ENCODE data around the gene ERC2.

The ERC2 gene

DNA sequence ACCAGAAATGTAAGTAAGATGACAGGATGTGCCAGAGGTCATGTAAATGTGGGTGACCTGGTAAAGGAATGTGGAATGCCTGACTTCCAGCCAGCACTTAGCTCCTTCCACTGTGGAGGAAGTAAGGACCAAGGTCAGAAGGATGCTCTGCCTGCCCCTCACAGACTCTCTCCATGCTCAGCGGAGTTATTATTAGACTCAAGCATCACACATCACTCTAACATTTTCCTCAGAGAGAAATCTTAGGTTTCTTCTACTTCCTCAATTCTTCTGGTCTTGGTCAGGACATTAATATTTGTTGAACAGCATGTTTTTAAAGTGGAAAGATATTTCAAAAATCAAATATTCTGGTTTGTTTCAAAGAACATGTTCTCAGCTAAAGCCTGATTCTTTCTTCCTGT lies 749.7 kb downstream of the ERC2 start:
- no peaks in the 10 kb centered on the region for H3K27me3 ChIP-seq
- TF ChIP-seq, protein P1, sequence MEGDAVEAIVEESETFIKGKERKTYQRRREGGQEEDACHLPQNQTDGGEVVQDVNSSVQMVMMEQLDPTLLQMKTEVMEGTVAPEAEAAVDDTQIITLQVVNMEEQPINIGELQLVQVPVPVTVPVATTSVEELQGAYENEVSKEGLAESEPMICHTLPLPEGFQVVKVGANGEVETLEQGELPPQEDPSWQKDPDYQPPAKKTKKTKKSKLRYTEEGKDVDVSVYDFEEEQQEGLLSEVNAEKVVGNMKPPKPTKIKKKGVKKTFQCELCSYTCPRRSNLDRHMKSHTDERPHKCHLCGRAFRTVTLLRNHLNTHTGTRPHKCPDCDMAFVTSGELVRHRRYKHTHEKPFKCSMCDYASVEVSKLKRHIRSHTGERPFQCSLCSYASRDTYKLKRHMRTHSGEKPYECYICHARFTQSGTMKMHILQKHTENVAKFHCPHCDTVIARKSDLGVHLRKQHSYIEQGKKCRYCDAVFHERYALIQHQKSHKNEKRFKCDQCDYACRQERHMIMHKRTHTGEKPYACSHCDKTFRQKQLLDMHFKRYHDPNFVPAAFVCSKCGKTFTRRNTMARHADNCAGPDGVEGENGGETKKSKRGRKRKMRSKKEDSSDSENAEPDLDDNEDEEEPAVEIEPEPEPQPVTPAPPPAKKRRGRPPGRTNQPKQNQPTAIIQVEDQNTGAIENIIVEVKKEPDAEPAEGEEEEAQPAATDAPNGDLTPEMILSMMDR (IDR thresholded peaks at IDR 0.05; ENCODE audit: low read depth, low read length): no peak
- DNase-seq: no peak

DNA sequence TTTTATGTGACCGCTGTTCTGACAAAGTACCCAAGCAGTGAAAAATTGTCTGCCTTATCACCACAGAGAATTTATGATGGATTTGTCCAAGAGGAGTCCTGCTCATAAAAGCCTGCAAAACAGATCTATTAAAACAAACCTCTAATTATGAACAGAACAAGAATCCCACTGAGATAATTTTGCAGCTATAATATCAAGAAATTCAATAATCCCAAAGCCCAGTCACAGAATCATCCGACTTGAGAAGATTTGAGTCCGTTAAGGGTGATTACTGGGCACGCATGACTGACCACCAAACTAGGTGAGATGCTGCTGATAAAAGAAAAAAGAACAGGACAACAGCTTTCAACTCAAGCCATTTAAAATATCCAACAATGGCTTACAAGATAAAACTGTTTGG lies 750.2 kb downstream of the ERC2 start:
- TF ChIP-seq, protein P1 (IDR thresholded peaks at IDR 0.05; ENCODE audit: low read depth, low read length): no peak
- no peak for DNase-seq
- Histone ChIP-seq H3K36me3 (no peaks in the 10 kb centered on the region), H3K4me3 (ENCODE audit: low read depth, low read length) (no peak overlapping the region), H3K9me3 (no peaks in the 10 kb centered on the region), H3K27me3 (no peaks in the 10 kb centered on the region), H3K4me1 (no peaks in the 10 kb centered on the region)

More for the DNA sequence above, 749.7 kb downstream of the ERC2 start:
- Histone ChIP-seq H3K36me3 (no peaks in the 10 kb centered on the region), H3K4me1 (no peaks in the 10 kb centered on the region), H3K9me3 (no peaks in the 10 kb centered on the region), H3K4me3 (ENCODE audit: low read depth, low read length) (no peak overlapping the region)

DNA sequence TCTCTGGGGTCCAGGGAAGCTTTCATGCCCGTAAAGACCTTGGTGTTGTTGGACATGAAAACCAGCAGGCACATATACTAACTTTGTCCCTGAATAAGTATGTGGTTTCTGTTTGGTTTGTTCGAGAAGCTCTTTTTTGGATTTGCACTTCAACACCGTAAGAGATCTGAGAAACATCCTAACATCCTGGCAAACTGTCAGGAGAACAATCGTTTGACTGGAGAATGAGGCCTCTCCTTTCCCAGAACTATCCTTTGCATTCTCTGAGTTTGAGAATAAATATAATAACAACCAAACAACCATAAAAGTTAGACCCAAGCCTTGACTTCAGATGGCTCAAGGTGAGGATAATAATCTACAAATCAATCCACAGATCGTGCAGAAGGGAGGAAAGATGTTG lies 750.8 kb downstream of the ERC2 start:
- Histone ChIP-seq H3K27me3 (no peaks in the 10 kb centered on the region), H3K36me3 (no peaks in the 10 kb centered on the region), H3K4me3 (ENCODE audit: low read depth, low read length) (no peak overlapping the region), H3K4me1 (no peaks in the 10 kb centered on the region), H3K9me3 (no peaks in the 10 kb centered on the region)
- no peak for DNase-seq
- TF ChIP-seq, protein P1 (IDR thresholded peaks at IDR 0.05; ENCODE audit: low read depth, low read length): no peak

DNA sequence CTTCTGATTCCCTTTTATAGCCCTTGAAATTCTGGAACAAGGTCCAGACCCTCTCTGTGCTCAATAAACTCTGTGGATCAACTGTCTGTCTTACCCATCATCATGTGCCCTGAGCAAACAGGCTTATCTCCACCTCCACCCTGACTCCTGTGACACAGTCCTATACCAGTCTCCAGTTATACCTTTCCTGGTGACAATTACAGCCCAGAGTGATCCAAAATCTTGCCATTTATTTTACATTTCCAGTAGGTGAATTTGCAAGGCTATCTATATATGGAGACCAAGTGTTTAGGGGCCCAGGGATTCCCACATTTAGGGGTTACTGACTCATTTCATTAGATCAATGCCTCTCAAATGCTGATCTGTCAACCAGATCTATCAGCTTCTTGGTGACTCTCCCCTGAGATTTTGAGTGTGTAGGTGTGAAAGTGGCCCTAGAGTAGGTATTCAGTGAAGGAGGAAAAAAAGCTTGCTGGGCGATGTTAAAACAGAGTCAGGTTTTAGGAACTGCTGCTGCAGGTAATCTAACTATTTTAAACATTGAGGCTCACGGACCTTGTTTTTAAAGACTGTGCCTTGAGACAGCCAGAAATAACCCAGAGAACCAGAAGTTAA lies 751.5 kb downstream of the ERC2 start:
- H3K27me3 ChIP-seq: no peaks in the 10 kb centered on the region
- no peak for DNase-seq
- H3K9me3 ChIP-seq: no peaks in the 10 kb centered on the region
- H3K4me3 ChIP-seq (ENCODE audit: low read depth, low read length): no peak overlapping the region
- TF ChIP-seq, protein P1 (IDR thresholded peaks at IDR 0.05; ENCODE audit: low read depth, low read length): no peak
- H3K4me1 ChIP-seq: no peaks in the 10 kb centered on the region
- no peaks in the 10 kb centered on the region for H3K36me3 ChIP-seq

DNA sequence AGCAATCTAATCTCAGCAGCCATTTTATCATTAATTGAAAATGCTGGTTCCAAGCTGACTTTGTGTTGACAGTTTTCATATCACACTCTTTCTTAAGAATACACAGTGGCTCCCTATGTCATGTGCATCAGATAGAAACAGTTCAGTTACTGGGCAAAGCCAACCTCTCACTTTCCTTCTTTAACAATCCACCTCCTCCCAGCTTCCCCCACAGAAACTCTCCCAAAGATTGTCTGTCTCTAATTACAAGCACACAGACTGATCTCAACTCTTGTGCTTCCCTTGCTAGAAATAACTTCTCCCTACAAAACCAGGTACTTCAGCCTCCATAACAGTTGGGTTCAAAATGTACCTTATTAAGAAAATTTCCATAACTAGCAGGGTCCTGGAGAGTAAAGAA lies 752.2 kb downstream of the ERC2 start:
- H3K9me3 ChIP-seq: no peaks in the 10 kb centered on the region
- DNase-seq: no peak
- H3K36me3 ChIP-seq: no peaks in the 10 kb centered on the region
- H3K27me3 ChIP-seq: no peaks in the 10 kb centered on the region
- no peaks in the 10 kb centered on the region for H3K4me1 ChIP-seq
- H3K4me3 ChIP-seq (ENCODE audit: low read depth, low read length): no peak overlapping the region
- TF ChIP-seq, protein P1 (IDR thresholded peaks at IDR 0.05; ENCODE audit: low read depth, low read length): no peak

DNA sequence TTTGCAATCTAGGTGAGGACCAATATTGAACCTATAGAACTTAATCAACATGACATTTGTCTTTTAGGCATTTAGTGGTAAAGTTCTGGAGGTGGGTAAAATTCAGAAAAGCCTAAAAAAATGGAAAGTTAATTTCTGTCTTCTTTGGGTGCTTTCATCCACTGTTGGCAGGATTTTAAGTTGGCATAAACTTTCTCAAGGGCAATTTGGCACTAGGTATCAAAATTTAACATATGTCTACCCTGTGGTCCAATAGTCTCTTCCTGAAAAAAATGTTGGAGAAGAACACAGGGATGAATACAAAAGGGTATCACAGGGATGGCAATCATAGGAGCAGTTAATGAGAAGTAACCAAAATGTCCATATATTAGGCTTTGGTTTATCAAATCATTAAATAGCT lies 754.2 kb downstream of the ERC2 start:
- TF ChIP-seq, protein P1 (IDR thresholded peaks at IDR 0.05; ENCODE audit: low read depth, low read length): no peak
- Histone ChIP-seq H3K4me1 (no peaks in the 10 kb centered on the region), H3K4me3 (ENCODE audit: low read depth, low read length) (no peak overlapping the region), H3K9me3 (no peaks in the 10 kb centered on the region), H3K36me3 (no peaks in the 10 kb centered on the region), H3K27me3 (no peaks in the 10 kb centered on the region)
- DNase-seq: no peak
